ENCODE results near the gene MKNK1.

- TF ChIP-seq POLR2A (IDR thresholded peaks at IDR 0.05; ENCODE audit: low read depth, low read length) = no peak
- TF ChIP-seq TAF1 (IDR thresholded peaks at IDR 0.05; ENCODE audit: low read depth, low read length) = no peak
- no peak for TF ChIP-seq POLR2AphosphoS5 (IDR thresholded peaks at IDR 0.05; ENCODE audit: low read depth, low read length)
- no peak for TF ChIP-seq POU2F2 (IDR thresholded peaks at IDR 0.05; ENCODE audit: low read depth, low read length)
- no peak for TF ChIP-seq SPI1 (IDR thresholded peaks at IDR 0.05; ENCODE audit: low read depth, low read length)
- TF ChIP-seq PAX5 (IDR thresholded peaks at IDR 0.05; ENCODE audit: insufficient read depth, low read length, severe bottlenecking) = no peak
Observed at GRCh38 chr1:46552357-46553237, 51.5 kb downstream of the MKNK1 start.
